Lung (tissue), 16 donors: ENCODE results near the gene GPR179. TPM values are rescaled to one million over a fixed set of nuclear protein-coding genes. Genes with fewer than 3 reads are reported as not detected.

Source experiments
- ATAC-seq: fragments of 200-7000 bp; cut with Tn5 transposase; one replicate; pipeline ENCODE4 v1.9.1; 2020; ENCODE audit warnings: moderate number of reproducible peaks; ENCODE audit not compliant: insufficient read depth, low FRiP score
- DNase-seq, 3 donors: peaks; one replicate each; pipeline ENCODE4 v3.0.0-alpha.2; 2013 to 2017
- H3K27ac ChIP-seq, 2 donors: one replicate each; pipeline ENCODE4 v1.5.1; 2013; ENCODE audit warnings: mild to moderate bottlenecking in 2 of 2, moderate library complexity in 2 of 2, control low read depth in 1 of 2, inconsistent platforms in 1 of 2, low read depth in 1 of 2, low read length in 1 of 2
- H3K27me3 ChIP-seq, 3 donors: one replicate each; pipeline ENCODE4 v1.5.1; 2013; ENCODE audit warnings: low read length in 2 of 3; ENCODE audit not compliant: control insufficient read depth in 3 of 3, insufficient read depth in 3 of 3
- H3K36me3 ChIP-seq, 4 donors: one replicate each; pipeline ENCODE4 v1.5.1; 2013; ENCODE audit warnings: low read length in 4 of 4, mild to moderate bottlenecking in 1 of 4, moderate library complexity in 1 of 4; ENCODE audit not compliant: control insufficient read depth in 4 of 4, insufficient read depth in 4 of 4
- H3K4me1 ChIP-seq, 5 donors: one replicate each; pipeline ENCODE4 v1.5.1; 2013; ENCODE audit warnings: low read length in 5 of 5, mild to moderate bottlenecking in 2 of 5, moderate library complexity in 1 of 5; ENCODE audit not compliant: control insufficient read depth in 5 of 5, insufficient read depth in 5 of 5
- H3K4me3 ChIP-seq: one replicate; pipeline ENCODE4 v1.5.1; 2013; ENCODE audit warnings: mild to moderate bottlenecking, control low read depth, moderate library complexity
- H3K9ac ChIP-seq, 2 donors: one replicate each; pipeline ENCODE4 v1.5.1; 2013; ENCODE audit warnings: low read length in 2 of 2, control low read depth in 1 of 2; ENCODE audit not compliant: insufficient read depth in 1 of 2
- H3K9me3 ChIP-seq, 4 donors: one replicate each; pipeline ENCODE4 v1.5.1; 2013; ENCODE audit warnings: low read length in 3 of 4, mild to moderate bottlenecking in 1 of 4, moderate library complexity in 1 of 4; ENCODE audit not compliant: control insufficient read depth in 4 of 4, insufficient read depth in 3 of 4
- CTCF ChIP-seq: IDR thresholded peaks from 2 replicates; pipeline ENCODE4 v1.5.1; 2012; ENCODE audit warnings: mild to moderate bottlenecking; ENCODE audit errors: control extremely low read depth, extremely low read depth
- WGBS, 2 donors: extraction: QIAGEN DNeasy Blood & Tissue Kit; methylation state at CpG; one replicate each; pipeline ENCODE4 v1.1.7; 2013; 5-methylcytosine and 5-hydroxymethylcytosine counted together
- long read RNA-seq, 5 donors: transcript quantifications; one replicate each; lab custom pipeline, GENCODE V29; 2026
- polyA plus RNA-seq, 2 donors: library from polyadenylated mRNA; stranded (reverse); fragments of 200-250 nt; gene quantifications; one replicate each; pipeline ENCODE4 v1.2.1, GENCODE V29; 2013
- total RNA-seq, 2 donors: library from RNA; depleted of rRNA in 1 of 2; stranded (reverse); fragments of >200 nt in 1 of 2; gene quantifications; one replicate each; pipeline ENCODE4 v1.2.1, GENCODE V29; 2014 to 2021
- donor health status: control.
- donor health status: control.
- donor health status: Bipolar disorder and iron deficiency.
- donor health status: healthy.
- donor health status: DM: yes; HTN: yes; CAD: no.

Gene GPR179
- total RNA-seq: under 1 TPM; 0.17 to 0.31 TPM
- polyA plus RNA-seq: under 1 TPM; 0.03 to 0.06 TPM
- long read RNA-seq, donor 1: 0 reads
- long read RNA-seq, donor 2: 0 reads
- long read RNA-seq, donor 3: 0 reads
- long read RNA-seq, donor 4: 0 reads
- long read RNA-seq, donor 5: 0 reads

DNA sequence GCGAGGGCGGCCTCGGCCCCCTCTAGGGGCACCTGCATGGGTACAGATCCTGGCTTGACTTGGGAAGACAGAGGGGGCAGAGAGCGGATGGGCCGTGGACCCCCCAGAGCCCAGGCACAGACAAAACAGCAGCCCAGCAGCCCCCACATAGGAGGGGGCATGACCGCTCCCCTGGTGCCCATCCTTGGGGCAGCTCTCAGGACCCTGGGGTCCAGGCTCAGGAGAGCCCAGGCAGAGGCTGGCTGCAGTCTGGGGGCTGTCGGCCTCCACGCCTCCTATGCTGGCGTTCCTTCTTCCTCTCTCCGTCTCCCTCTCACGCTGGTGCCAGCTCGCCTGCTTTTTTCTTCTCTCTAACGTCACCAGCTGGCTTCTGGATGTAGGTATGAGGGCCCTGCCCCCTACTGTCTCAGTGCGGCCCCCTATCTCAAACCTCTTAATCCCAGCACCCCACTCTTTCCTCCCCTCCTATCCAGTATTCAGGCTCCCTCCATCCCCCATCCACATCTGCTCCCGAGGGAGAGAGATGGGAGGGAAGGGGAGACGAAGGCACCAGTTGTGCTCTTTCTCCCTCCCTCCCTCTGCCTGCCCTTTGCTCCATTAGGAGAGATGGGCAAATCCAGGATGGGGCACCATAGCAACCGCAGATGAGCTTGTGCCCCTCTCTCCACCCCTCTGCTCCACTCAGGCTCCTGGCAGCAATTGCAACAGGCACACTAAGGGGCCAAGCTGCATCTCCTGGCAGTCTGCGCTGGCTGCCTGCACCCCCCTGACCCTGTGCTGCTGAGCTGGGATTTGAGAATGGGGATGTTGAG is at the start of gene GPR179:
Gene GPR179, minus strand, starts transcription at position 349 of the 812 bp plus-strand sequence. Its CDS starts 167 bp downstream, at position 182.
- no peak within 1 kb of the TSS for H3K27ac ChIP-seq
- no peaks in the 10 kb centered on the region for H3K27me3 ChIP-seq
- DNase-seq (no peak), ATAC-seq (no peak)
- no peak within 1 kb of the TSS for H3K4me3 ChIP-seq
- TF ChIP-seq CTCF: no peak
- no peak within 1 kb of the TSS for H3K9ac ChIP-seq
- no peaks in the 10 kb centered on the region for H3K36me3 ChIP-seq
- no peaks in the 10 kb centered on the region for H3K9me3 ChIP-seq
- 82 to 89% methylated on average over 17 to 18 of the region's 18 CpGs for WGBS, 2 donors
- no peaks in the 10 kb centered on the region for H3K4me1 ChIP-seq

DNA sequence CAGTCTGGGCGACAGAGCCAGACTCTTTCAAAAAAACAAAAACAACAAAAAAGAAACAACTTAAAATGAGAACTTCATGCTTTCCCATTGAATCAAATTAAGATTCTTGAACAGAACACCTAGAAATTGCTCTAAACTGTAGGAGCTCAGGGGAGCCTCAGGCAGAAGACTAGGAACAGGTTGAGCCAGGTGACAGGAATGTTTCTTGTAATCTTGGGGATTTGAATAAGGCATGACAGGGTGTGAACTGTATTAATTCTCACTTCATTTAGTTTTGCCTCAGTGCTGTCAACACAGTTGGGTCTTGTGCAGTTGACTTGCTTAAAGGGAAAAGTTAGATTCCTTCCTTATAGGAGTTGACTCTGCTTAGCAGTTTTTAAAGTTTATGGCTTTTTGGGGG is 35.7 kb upstream of the GPR179 start:
- no peaks in the 10 kb centered on the region for H3K9me3 ChIP-seq
- TF ChIP-seq CTCF: no peak
- WGBS, 2 donors: 44 to 85% methylated on average over 1 of the region's 1 CpG
- no peaks in the 10 kb centered on the region for H3K4me1 ChIP-seq
- peaks cover 10 to 30% (median 27%) of the 10 kb centered on the region in 4 donors for H3K36me3 ChIP-seq
- no peaks in the 10 kb centered on the region for H3K27me3 ChIP-seq
- no peak overlapping the region for H3K4me3 ChIP-seq
- H3K9ac ChIP-seq: no peak overlapping the region
- DNase-seq (no peak), ATAC-seq (no peak)
- no peak overlapping the region for H3K27ac ChIP-seq

DNA sequence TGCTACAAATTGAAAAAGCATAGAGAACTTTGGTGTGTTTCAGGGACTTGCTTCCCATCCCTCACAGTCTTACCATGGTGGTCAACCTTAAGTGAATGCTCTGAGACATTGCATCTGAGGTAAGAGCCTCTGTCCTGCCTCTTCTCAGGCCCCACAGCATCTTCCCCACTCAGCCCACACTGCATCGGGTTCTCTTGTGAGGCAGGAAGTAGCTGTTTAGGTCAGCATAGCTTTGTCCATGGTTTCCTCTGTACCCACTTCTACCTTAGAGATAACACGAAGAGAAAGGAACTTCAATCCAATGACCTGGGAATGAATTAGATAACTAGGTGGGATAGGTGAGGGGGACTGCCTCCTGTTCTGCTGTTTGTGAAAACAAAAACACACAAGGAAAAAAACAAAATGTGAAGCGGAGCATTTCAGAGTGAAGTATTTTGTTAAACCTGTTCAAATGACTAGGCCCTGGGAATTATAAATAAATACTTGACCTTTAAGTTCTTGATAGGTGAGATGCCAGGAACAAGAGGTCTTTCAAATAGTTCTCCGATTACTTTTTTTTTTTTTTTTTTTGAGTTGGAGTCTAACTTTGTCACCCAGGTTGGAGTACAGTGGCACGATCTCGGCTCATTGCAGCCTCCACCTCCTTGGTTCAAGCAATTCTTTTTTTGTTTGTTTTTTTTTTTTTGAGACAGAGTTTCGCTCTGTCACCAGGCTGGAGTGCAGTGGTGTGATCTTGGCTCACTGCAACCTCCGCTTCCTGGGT is 25.5 kb upstream of the GPR179 start:
- no peak overlapping the region for H3K27ac ChIP-seq
- no peak overlapping the region for H3K9ac ChIP-seq
- ATAC-seq (no peak), DNase-seq (peak in 1 of 3 donors; percentile 14)
- TF ChIP-seq CTCF: no peak
- no peaks in the 10 kb centered on the region for H3K9me3 ChIP-seq
- H3K36me3 ChIP-seq: peaks cover 14 to 26% (median 23%) of the 10 kb centered on the region in 4 donors
- peaks cover 0 to 4% (median 0%) of the 10 kb centered on the region in 5 donors for H3K4me1 ChIP-seq
- H3K4me3 ChIP-seq: no peak overlapping the region
- 68 to 82% methylated on average over 7 to 8 of the region's 8 CpGs for WGBS, 2 donors
- H3K27me3 ChIP-seq: no peaks in the 10 kb centered on the region
